Gastrocnemius medialis (tissue), 4 donors: ENCODE data around the gene KCND3.

ENCODE experiments used
- CTCF ChIP-seq, 5 experiments: fragments of 450-650 bp in 3 of 5; fragments of 200-600 bp in 2 of 5; sonication (generic) in 2 of 5; IDR thresholded peaks in 4 of 5; conservative IDR thresholded peaks in 1 of 5; 1 replicate in 4 of 5; 2 replicates in 1 of 5; pipeline ENCODE4 v1.5.1; 2016 to 2019; ENCODE audit warnings: antibody characterized with exemption in 5 of 5, mild to moderate bottlenecking in 3 of 5, moderate library complexity in 3 of 5
- POLR2A ChIP-seq, 2 donors: fragments of 450-650 bp; IDR thresholded peaks; one replicate each; pipeline ENCODE4 v1.6.1; 2017; ENCODE audit warnings: antibody characterized with exemption in 2 of 2, mild to moderate bottlenecking in 2 of 2, moderate library complexity in 2 of 2

DNA sequence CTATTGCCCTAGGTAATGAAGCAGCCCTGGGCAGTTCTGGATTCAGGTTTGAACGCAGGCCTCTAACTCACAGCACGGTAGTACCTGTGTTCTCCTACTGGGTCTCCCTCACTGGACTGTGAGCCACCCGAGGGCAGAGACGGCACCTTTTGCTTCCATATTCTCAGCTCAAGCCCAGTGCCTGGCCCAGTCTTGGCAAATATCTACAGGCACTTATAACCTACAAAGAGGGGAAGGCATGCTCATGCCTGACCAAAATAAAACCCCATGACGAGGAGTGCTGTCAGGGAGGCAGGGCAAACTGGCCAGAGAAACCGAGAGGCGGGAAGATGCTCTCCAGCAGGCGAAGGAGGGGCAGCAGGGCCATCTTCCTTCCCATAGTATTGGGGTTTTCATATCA lies 142.6 kb downstream of the KCND3 start:
- no peak for TF ChIP-seq CTCF (IDR thresholded peaks at IDR 0.05 in 4 of 5, conservative IDR thresholded peaks at IDR 0.05 in 1 of 5)
- TF ChIP-seq POLR2A (IDR thresholded peaks at IDR 0.05) = no peak
